ENCODE results near the gene ASIC5.
"Not testable (repeated sequence)": the region's sequence is repeated elsewhere in the genome, so short reads cannot be mapped to it uniquely, and the experiment has no call there.

ASIC5 gene

GRCh38 chr4:155866177-155866576 lies at the start of gene ASIC5:
ASIC5 (minus strand) TSS chr4:155866277; CDS start chr4:155866226, 51 bp downstream.
- Mint-ChIP-seq H3K9me3 (peaks cover 18% of the 10 kb centered on the region), H3K36me3 (peaks cover 2% of the 10 kb centered on the region), H3K4me3 (no peak within 1 kb of the TSS), H3K27me3 (peaks cover 9% of the 10 kb centered on the region), H3K4me1 (no peaks in the 10 kb centered on the region), H3K27ac (no peak within 1 kb of the TSS)

DNA sequence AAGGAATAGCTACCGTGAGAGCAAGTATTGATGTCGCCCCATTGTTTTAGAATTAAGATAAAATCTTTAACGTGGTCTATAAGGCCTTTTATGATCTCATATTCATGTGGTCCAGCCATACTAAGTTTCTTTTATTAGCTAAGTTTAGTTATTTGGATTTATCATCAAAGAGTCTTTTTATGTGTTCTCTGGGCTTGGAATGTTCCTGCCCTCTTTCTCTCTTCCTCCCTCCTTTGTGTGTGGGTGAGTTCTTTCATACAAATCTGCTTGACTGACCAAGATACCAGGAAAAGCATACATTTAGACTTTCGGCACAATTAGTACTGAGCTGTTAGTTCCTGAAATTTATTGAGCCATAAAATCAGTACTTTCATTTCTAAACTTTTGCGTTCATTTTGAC lies 48.7 kb upstream of the ASIC5 start:
- Mint-ChIP-seq H3K4me1 (no peaks in the 10 kb centered on the region), H3K4me3 (no peak overlapping the region), H3K9me3 (no peaks in the 10 kb centered on the region), H3K36me3 (no peaks in the 10 kb centered on the region), H3K27ac (no peak overlapping the region), H3K27me3 (peaks cover 2% of the 10 kb centered on the region)

DNA sequence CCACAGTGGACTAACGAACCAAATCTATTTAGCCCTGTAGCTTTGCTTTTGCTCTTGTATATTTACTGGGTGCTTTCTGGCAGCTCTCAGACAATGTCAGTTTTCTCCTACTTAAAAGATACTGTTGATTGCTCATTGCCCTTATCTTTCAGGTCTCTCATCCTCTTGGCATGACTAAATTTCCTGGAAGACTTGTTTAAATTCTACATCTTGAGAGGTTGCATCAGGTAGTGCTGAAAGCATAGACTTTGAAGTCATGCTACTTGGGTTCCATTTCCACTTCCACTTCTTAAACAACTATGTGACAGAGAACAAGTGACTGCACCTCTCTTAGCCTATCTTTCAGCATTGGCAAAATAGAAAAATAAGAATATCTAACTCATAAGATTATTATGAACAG lies 45.8 kb upstream of the ASIC5 start:
- Mint-ChIP-seq H3K36me3 (no peaks in the 10 kb centered on the region), H3K27me3 (peaks cover 7% of the 10 kb centered on the region), H3K9me3 (no peaks in the 10 kb centered on the region), H3K4me1 (no peaks in the 10 kb centered on the region), H3K4me3 (no peak overlapping the region), H3K27ac (no peak overlapping the region)

- no peaks in the 10 kb centered on the region for H3K4me1 Mint-ChIP-seq
- H3K27ac Mint-ChIP-seq: no peak overlapping the region
- no peaks in the 10 kb centered on the region for H3K36me3 Mint-ChIP-seq
- peaks cover 8% of the 10 kb centered on the region for H3K27me3 Mint-ChIP-seq
- no peaks in the 10 kb centered on the region for H3K9me3 Mint-ChIP-seq
- no peak overlapping the region for H3K4me3 Mint-ChIP-seq
Observed at GRCh38 chr4:155909615-155910226, 43.6 kb upstream of the ASIC5 start.

GRCh38 chr4:155908187-155909139 lies 42.4 kb upstream of the ASIC5 start:
- no peaks in the 10 kb centered on the region for H3K4me1 Mint-ChIP-seq
- H3K27me3 Mint-ChIP-seq: peaks cover 7% of the 10 kb centered on the region
- no peak overlapping the region for H3K4me3 Mint-ChIP-seq
- H3K36me3 Mint-ChIP-seq: no peaks in the 10 kb centered on the region
- H3K9me3 Mint-ChIP-seq: no peaks in the 10 kb centered on the region
- no peak overlapping the region for H3K27ac Mint-ChIP-seq

- Mint-ChIP-seq H3K27me3 (peaks cover 10% of the 10 kb centered on the region), H3K4me1 (no peaks in the 10 kb centered on the region), H3K4me3 (no peak overlapping the region), H3K27ac (no peak overlapping the region), H3K36me3 (no peaks in the 10 kb centered on the region), H3K9me3 (no peaks in the 10 kb centered on the region)
Observed at GRCh38 chr4:155907556-155907955, 41.5 kb upstream of the ASIC5 start.

DNA sequence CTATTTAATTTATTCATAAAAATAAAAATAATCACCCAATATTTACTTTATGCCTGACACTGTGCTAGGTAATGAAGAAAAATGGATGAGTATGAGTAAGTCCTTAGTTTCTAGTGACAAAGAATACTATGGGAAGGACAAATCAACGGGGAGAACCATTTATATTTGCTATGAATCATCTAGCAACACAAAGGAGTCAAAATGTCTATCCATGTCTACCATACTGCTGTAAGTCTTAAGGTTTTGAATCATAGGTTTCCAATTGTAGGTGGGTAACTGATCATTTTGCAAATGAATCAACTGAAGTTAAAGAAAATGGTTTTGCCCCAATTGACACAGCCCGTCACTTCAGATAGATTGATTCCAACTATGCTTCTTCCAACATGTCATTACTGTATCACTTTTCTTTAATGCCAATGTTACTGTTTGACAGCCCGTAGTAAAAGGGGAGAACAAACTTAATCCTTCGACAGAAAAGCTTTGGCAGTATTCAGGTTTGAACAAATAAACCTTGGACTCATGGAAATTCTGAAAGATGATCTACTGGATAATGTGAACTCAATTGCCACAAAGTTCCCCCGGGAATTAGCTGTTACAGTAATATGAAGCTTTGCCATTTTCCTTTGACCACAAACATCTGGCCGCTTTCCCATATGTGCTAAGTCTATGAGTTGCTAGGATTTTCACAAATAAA lies 40.6 kb upstream of the ASIC5 start:
- Mint-ChIP-seq H3K9me3 (no peaks in the 10 kb centered on the region), H3K27ac (no peak overlapping the region), H3K27me3 (peaks cover 11% of the 10 kb centered on the region), H3K36me3 (no peaks in the 10 kb centered on the region), H3K4me1 (no peaks in the 10 kb centered on the region), H3K4me3 (no peak overlapping the region)

- H3K27me3 Mint-ChIP-seq: peaks cover 15% of the 10 kb centered on the region
- no peaks in the 10 kb centered on the region for H3K4me1 Mint-ChIP-seq
- no peak overlapping the region for H3K27ac Mint-ChIP-seq
- H3K4me3 Mint-ChIP-seq: no peak overlapping the region
- no peaks in the 10 kb centered on the region for H3K36me3 Mint-ChIP-seq
- no peaks in the 10 kb centered on the region for H3K9me3 Mint-ChIP-seq
Observed at GRCh38 chr4:155904331-155904730, 38.3 kb upstream of the ASIC5 start.

DNA sequence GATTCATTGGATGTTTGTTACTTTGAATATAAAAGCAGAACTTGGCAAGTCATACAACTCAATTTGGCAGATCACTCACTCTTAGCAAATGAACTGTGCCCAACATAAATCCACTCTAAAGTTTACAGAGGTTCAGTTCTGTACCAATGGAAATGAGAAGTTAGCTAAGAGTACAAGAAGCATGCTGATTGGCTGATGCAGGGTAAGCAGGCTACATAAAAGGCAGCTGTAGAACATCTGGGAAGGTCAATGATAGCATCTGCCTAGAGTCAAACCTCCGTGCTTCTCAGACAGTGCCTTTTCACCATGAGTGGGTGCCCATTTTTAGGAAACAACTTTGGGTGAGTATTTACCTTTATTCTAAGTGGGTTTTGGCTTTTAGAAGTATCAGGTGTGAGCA lies 37.4 kb upstream of the ASIC5 start, which contains the start of gene TDO2:
TSS of gene TDO2 (plus strand) at position 244 of the 400 bp plus-strand sequence. CDS start at position 307, 63 bp downstream.
- no peaks in the 10 kb centered on the region for H3K9me3 Mint-ChIP-seq
- no peak within 1 kb of the TSS for H3K27ac Mint-ChIP-seq
- H3K4me1 Mint-ChIP-seq: no peaks in the 10 kb centered on the region
- H3K27me3 Mint-ChIP-seq: peaks cover 15% of the 10 kb centered on the region
- H3K4me3 Mint-ChIP-seq: no peak within 1 kb of the TSS
- H3K36me3 Mint-ChIP-seq: no peaks in the 10 kb centered on the region

GRCh38 chr4:155901013-155901412 lies 34.9 kb upstream of the ASIC5 start:
- Mint-ChIP-seq H3K9me3 (peaks cover 7% of the 10 kb centered on the region), H3K27me3 (peaks cover 8% of the 10 kb centered on the region), H3K4me1 (no peaks in the 10 kb centered on the region), H3K36me3 (no peaks in the 10 kb centered on the region), H3K27ac (no peak overlapping the region), H3K4me3 (no peak overlapping the region)

DNA sequence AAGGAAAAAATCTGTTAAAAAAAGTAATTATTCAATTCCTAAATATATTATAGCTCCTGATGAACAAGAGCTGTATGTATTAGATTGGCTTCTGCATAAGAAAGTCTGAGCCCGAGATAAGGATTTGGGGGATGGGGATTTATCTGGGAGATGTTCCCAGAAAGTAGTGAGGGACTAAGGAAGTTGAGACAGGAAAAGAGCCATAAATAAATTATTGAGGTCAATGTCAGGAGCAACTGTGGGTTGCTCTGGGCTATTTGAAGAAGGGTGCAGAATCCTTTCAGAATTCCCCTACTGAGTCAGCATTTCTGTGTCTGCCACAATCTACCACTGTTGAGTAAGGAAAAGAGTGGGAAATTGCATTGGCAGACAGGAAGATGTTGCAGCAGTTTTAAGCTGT lies 34.3 kb upstream of the ASIC5 start:
- H3K9me3 Mint-ChIP-seq: peaks cover 9% of the 10 kb centered on the region
- no peak overlapping the region for H3K4me3 Mint-ChIP-seq
- H3K27ac Mint-ChIP-seq: no peak overlapping the region
- H3K27me3 Mint-ChIP-seq: peaks cover 8% of the 10 kb centered on the region
- H3K4me1 Mint-ChIP-seq: no peaks in the 10 kb centered on the region
- H3K36me3 Mint-ChIP-seq: no peaks in the 10 kb centered on the region

- Mint-ChIP-seq H3K27me3 (peaks cover 8% of the 10 kb centered on the region), H3K9me3 (peaks cover 11% of the 10 kb centered on the region), H3K36me3 (no peaks in the 10 kb centered on the region), H3K4me3 (no peak overlapping the region), H3K4me1 (no peaks in the 10 kb centered on the region), H3K27ac (no peak overlapping the region)
Observed at GRCh38 chr4:155899891-155900290, 33.8 kb upstream of the ASIC5 start.

DNA sequence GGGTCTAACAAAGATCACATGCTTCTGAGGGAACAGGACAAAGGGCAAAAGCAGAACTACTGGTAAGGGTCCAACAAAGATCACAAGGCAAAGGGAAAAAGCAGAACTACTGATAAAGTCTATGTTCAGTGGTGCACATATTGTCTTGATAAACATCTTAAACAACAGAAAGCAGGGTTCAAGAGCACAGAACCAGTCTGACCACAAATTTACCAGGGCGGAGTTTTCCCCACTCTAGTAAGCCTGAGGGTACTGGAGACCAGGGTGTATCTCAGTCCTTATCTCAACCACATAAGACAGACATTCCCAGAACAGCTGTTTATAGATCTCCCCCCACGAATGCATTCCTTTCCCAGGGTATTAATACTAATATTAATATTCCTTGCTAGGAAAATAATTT lies 32.3 kb upstream of the ASIC5 start:
- Mint-ChIP-seq H3K9me3 (peaks cover 18% of the 10 kb centered on the region), H3K27me3 (peaks cover 12% of the 10 kb centered on the region)
- H3K36me3 Mint-ChIP-seq: not testable (repeated sequence)

DNA sequence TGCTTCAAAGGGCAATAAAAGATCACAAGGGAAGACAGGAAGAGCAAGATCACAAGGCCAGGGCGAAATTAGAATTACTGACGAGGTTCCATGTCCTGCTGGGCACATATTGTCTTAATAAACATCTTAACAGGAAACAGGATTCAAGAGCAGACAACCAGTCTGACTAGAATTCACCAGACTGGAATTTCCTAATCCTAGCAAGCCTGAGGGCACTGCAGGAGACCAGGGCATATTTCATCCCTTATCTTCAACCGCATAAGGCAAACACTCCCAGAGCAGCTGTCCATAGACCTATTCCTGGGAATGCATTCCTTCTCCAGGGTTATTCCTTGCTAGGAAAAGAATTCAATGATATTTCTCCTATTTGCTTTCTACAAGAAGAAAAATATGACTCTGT lies 25.0 kb upstream of the ASIC5 start:
- no peaks in the 10 kb centered on the region for H3K36me3 Mint-ChIP-seq
- H3K27ac Mint-ChIP-seq: no peak overlapping the region
- peaks cover 19% of the 10 kb centered on the region for H3K27me3 Mint-ChIP-seq
- peaks cover 12% of the 10 kb centered on the region for H3K9me3 Mint-ChIP-seq
- no peak overlapping the region for H3K4me3 Mint-ChIP-seq
- H3K4me1 Mint-ChIP-seq: no peaks in the 10 kb centered on the region

More for the DNA sequence above, 32.3 kb upstream of the ASIC5 start:
- not testable (repeated sequence) for H3K27ac Mint-ChIP-seq, H3K4me3 Mint-ChIP-seq, H3K4me1 Mint-ChIP-seq

- Mint-ChIP-seq H3K27me3 (peaks cover 19% of the 10 kb centered on the region), H3K9me3 (peaks cover 7% of the 10 kb centered on the region)
Observed at GRCh38 chr4:155889946-155890345, 23.9 kb upstream of the ASIC5 start.

More at GRCh38 chr4:155889946-155890345, 23.9 kb upstream of the ASIC5 start:
- Mint-ChIP-seq H3K4me3 (no peak overlapping the region), H3K27ac (no peak overlapping the region), H3K36me3 (no peaks in the 10 kb centered on the region), H3K4me1 (no peaks in the 10 kb centered on the region)

All from activated naive CD4-positive, alpha-beta T cell treated with anti-CD3 and anti-CD28 coated beads, Interleukin-2, amount 50 U/mL, for 24 hours (primary cell).